Endothelial cell (in vitro differentiated cells): ENCODE data around the gene WDR81. TPM values are rescaled to one million over a fixed set of nuclear protein-coding genes. Genes with fewer than 3 reads are reported as not detected.
A peak's percentile ranks its signal among the peaks of the same experiment; 100 is the strongest.

ENCODE experiments used
- DNase-seq: peaks from one replicate; pipeline ENCODE4 v3.0.0; 2021; ENCODE audit warnings: low spot score
- H3K27ac Mint-ChIP-seq: one replicate; pipeline ENCODE4 v1.8.0; 2021; ENCODE audit warnings: mixed read lengths, inconsistent platforms; ENCODE audit not compliant: unreplicated experiment
- H3K27me3 Mint-ChIP-seq: one replicate; pipeline ENCODE4 v1.8.0; 2021; ENCODE audit warnings: mild to moderate bottlenecking, moderate library complexity, mixed read lengths, inconsistent platforms; ENCODE audit not compliant: unreplicated experiment
- H3K36me3 Mint-ChIP-seq: one replicate; pipeline ENCODE4 v1.8.0; 2021; ENCODE audit warnings: mild to moderate bottlenecking, low read depth, mixed read lengths, inconsistent platforms; ENCODE audit not compliant: unreplicated experiment
- H3K4me1 Mint-ChIP-seq: one replicate; pipeline ENCODE4 v1.8.0; 2021; ENCODE audit warnings: mild to moderate bottlenecking, mixed read lengths, inconsistent platforms; ENCODE audit not compliant: unreplicated experiment
- H3K4me3 Mint-ChIP-seq: one replicate; pipeline ENCODE4 v1.8.0; 2021; ENCODE audit warnings: mild to moderate bottlenecking, mixed read lengths, inconsistent platforms; ENCODE audit not compliant: unreplicated experiment
- H3K9me3 Mint-ChIP-seq: one replicate; pipeline ENCODE4 v1.8.0; 2021; ENCODE audit warnings: mixed read lengths, inconsistent platforms; ENCODE audit not compliant: unreplicated experiment
- CTCF ChIP-seq: fragments of 200-600 bp; sonication (generic); IDR thresholded peaks from one replicate; pipeline ENCODE4 v1.5.0; 2021; ENCODE audit warnings: antibody characterized with exemption; ENCODE audit not compliant: unreplicated experiment
- total RNA-seq: library from RNA; stranded (reverse); fragmentation: NEBNext Ultra II Directional; extraction: Animal tissue kit (Norgen Biotek cat#: 25700); gene quantifications from one replicate; pipeline ENCODE4 v1.2.1, GENCODE V29; 2021; ENCODE audit not compliant: unreplicated experiment

The WDR81 gene
- total RNA-seq, 1 donor from 2014 or later, result 20.0 TPM

- Mint-ChIP-seq H3K36me3 (peaks cover 17% of the 10 kb centered on the region), H3K9me3 (no peaks in the 10 kb centered on the region), H3K27me3 (peaks cover 11% of the 10 kb centered on the region), H3K27ac (no peak within 1 kb of the TSS), H3K4me1 (peaks cover 25% of the 10 kb centered on the region), H3K4me3 (peak within 1 kb of the TSS; percentile 82)
- TF ChIP-seq CTCF, result no peak
- peak; percentile 53 for DNase-seq
These were observed 14.3 kb upstream of the WDR81 start, which contains the start of gene TLCD2 for GRCh38 chr17:1709971-1710806. TSS of gene TLCD2 (minus strand) at chr17:1710377. CDS start at chr17:1710242, 135 bp downstream.

- Mint-ChIP-seq H3K36me3 (peaks cover 17% of the 10 kb centered on the region), H3K4me1 (peaks cover 19% of the 10 kb centered on the region), H3K4me3 (peak overlapping the region; percentile 82), H3K9me3 (no peaks in the 10 kb centered on the region), H3K27me3 (peaks cover 9% of the 10 kb centered on the region), H3K27ac (no peak overlapping the region)
- no peak for TF ChIP-seq CTCF
- no peak for DNase-seq
These were observed 13.5 kb upstream of the WDR81 start for GRCh38 chr17:1710807-1711553.

- H3K9me3 Mint-ChIP-seq, result no peaks in the 10 kb centered on the region
- H3K4me3 Mint-ChIP-seq, result peak overlapping the region; percentile 82
- peaks cover 13% of the 10 kb centered on the region for H3K27me3 Mint-ChIP-seq
- H3K27ac Mint-ChIP-seq, result no peak overlapping the region
- peaks cover 17% of the 10 kb centered on the region for H3K36me3 Mint-ChIP-seq
- no peak for TF ChIP-seq CTCF
- peaks cover 19% of the 10 kb centered on the region for H3K4me1 Mint-ChIP-seq
- no peak for DNase-seq
These were observed 12.7 kb upstream of the WDR81 start for GRCh38 chr17:1711804-1712203.

- H3K4me3 Mint-ChIP-seq, result peak overlapping the region; percentile 56
- peaks cover 19% of the 10 kb centered on the region for H3K4me1 Mint-ChIP-seq
- DNase-seq, result no peak
- H3K27ac Mint-ChIP-seq, result no peak overlapping the region
- H3K9me3 Mint-ChIP-seq, result no peaks in the 10 kb centered on the region
- peaks cover 11% of the 10 kb centered on the region for H3K27me3 Mint-ChIP-seq
- H3K36me3 Mint-ChIP-seq, result peaks cover 17% of the 10 kb centered on the region
- no peak for TF ChIP-seq CTCF
These were observed 12.2 kb upstream of the WDR81 start for GRCh38 chr17:1712271-1712670.
